HL-60 (cell line): ENCODE measurements around the gene EPHA6.

Source experiments
- DNase-seq, 2 experiments: peaks; one replicate each; pipeline ENCODE4 v3.0.0-alpha.2; 2010 to 2020; ENCODE audit warnings: low read depth in 1 of 2, low spot score in 1 of 2
- H3K27ac ChIP-seq: fragments of 250-450 bp; sonication (Bioruptor Pico); replicated peaks from 2 replicates; pipeline ENCODE4 v1.5.1; 2020; ENCODE audit warnings: mild to moderate bottlenecking, moderate library complexity
- H3K27me3 ChIP-seq: fragments of 250-450 bp; sonication (Bioruptor Pico); 2 replicates; pipeline ENCODE4 v1.5.1; 2021; ENCODE audit warnings: mild to moderate bottlenecking, moderate library complexity; ENCODE audit not compliant: insufficient read depth, poor library complexity, severe bottlenecking
- H3K4me3 ChIP-seq: replicated peaks from 2 replicates; pipeline ENCODE4 v1.5.1; 2011; ENCODE audit warnings: mild to moderate bottlenecking, control low read depth, low read length; ENCODE audit not compliant: insufficient read depth
- CTCF ChIP-seq: IDR thresholded peaks from one replicate; pipeline ENCODE4 v1.5.1; 2011; ENCODE audit warnings: low read length, control low read depth, inconsistent platforms; ENCODE audit not compliant: insufficient read depth
- GABPA ChIP-seq: IDR thresholded peaks from 2 replicates; pipeline ENCODE4 v1.6.1; 2012; ENCODE audit warnings: low read depth
- POLR2AphosphoS5 ChIP-seq: IDR thresholded peaks from 2 replicates; pipeline ENCODE4 v1.6.1; 2012; ENCODE audit warnings: low read depth
- REST ChIP-seq: IDR thresholded peaks from 2 replicates; pipeline ENCODE4 v1.6.1; 2012; ENCODE audit warnings: low read depth; ENCODE audit not compliant: insufficient replicate concordance
- SPI1 ChIP-seq: IDR thresholded peaks from 2 replicates; pipeline ENCODE4 v1.6.1; 2012; ENCODE audit warnings: low read depth, mild to moderate bottlenecking, borderline replicate concordance

EPHA6 gene

GRCh38 chr3:97421565-97421964 is 607.2 kb downstream of the EPHA6 start:
- no peak overlapping the region for H3K4me3 ChIP-seq
- H3K27ac ChIP-seq: no peak overlapping the region
- TF ChIP-seq REST: no peak
- TF ChIP-seq GABPA: no peak
- TF ChIP-seq CTCF: no peak
- no peak for TF ChIP-seq SPI1
- TF ChIP-seq POLR2AphosphoS5: no peak
- no peak for DNase-seq
- H3K27me3 ChIP-seq: no peaks in the 10 kb centered on the region

- DNase-seq: no peak
- TF ChIP-seq POLR2AphosphoS5 (no peak), GABPA (no peak), CTCF (no peak), REST (no peak), SPI1 (no peak)
- Histone ChIP-seq H3K4me3 (no peak overlapping the region), H3K27ac (no peak overlapping the region), H3K27me3 (no peaks in the 10 kb centered on the region)
Observed at GRCh38 chr3:97425002-97425401, 610.6 kb downstream of the EPHA6 start.

- H3K4me3 ChIP-seq: no peak overlapping the region
- no peak for DNase-seq
- no peaks in the 10 kb centered on the region for H3K27me3 ChIP-seq
- no peak overlapping the region for H3K27ac ChIP-seq
- TF ChIP-seq SPI1: no peak
- no peak for TF ChIP-seq CTCF
- no peak for TF ChIP-seq GABPA
- no peak for TF ChIP-seq REST
- TF ChIP-seq POLR2AphosphoS5: no peak
Observed at GRCh38 chr3:97430601-97431000, 616.2 kb downstream of the EPHA6 start.
